GM15510 (cell line): ENCODE data around the gene MPP4.

Experiments
- POLR2A ChIP-seq: IDR thresholded peaks from 3 replicates; pipeline ENCODE4 v1.6.1; 2011; ENCODE audit warnings: borderline replicate concordance; ENCODE audit not compliant: insufficient read length; ENCODE audit errors: extremely low read depth

MPP4 gene

GRCh38 chr2:201698588-201699226, at the start of gene MPP4:
TSS of gene MPP4 (minus strand) at chr2:201698644. CDS start at chr2:201693954, 4,690 bp downstream.
- TF ChIP-seq POLR2A, result no peak

GRCh38 chr2:201746551-201746950, 48.1 kb upstream of the MPP4 start:
- no peak for TF ChIP-seq POLR2A

- TF ChIP-seq POLR2A, result no peak
Measured at GRCh38 chr2:201735486-201735885, 37.0 kb upstream of the MPP4 start.

GRCh38 chr2:201734111-201734510, 35.7 kb upstream of the MPP4 start:
- no peak for TF ChIP-seq POLR2A

GRCh38 chr2:201733544-201733943, 35.1 kb upstream of the MPP4 start:
- no peak for TF ChIP-seq POLR2A

- TF ChIP-seq POLR2A, result no peak
Measured at GRCh38 chr2:201730651-201731285, 32.3 kb upstream of the MPP4 start.

- no peak for TF ChIP-seq POLR2A
Measured at GRCh38 chr2:201715459-201715858, 17.0 kb upstream of the MPP4 start.

GRCh38 chr2:201712726-201713125, 14.3 kb upstream of the MPP4 start:
- TF ChIP-seq POLR2A, result no peak

GRCh38 chr2:201709747-201710146, 11.3 kb upstream of the MPP4 start:
- TF ChIP-seq POLR2A, result no peak

GRCh38 chr2:201709049-201709448, 10.6 kb upstream of the MPP4 start:
- no peak for TF ChIP-seq POLR2A

GRCh38 chr2:201707753-201708152, 9.3 kb upstream of the MPP4 start:
- TF ChIP-seq POLR2A, result no peak

GRCh38 chr2:201707142-201707541, 8.7 kb upstream of the MPP4 start:
- no peak for TF ChIP-seq POLR2A

GRCh38 chr2:201704536-201704935, 6.1 kb upstream of the MPP4 start:
- TF ChIP-seq POLR2A, result no peak

GRCh38 chr2:201701646-201702045, 3.2 kb upstream of the MPP4 start:
- TF ChIP-seq POLR2A, result no peak

- TF ChIP-seq POLR2A, result no peak
Measured at GRCh38 chr2:201699416-201699815, 972 bp upstream of the MPP4 start.

- TF ChIP-seq POLR2A, result no peak
Measured at GRCh38 chr2:201697899-201698298, 545 bp downstream of the MPP4 start.

- no peak for TF ChIP-seq POLR2A
Measured at GRCh38 chr2:201696151-201696659, 2.2 kb downstream of the MPP4 start.

- no peak for TF ChIP-seq POLR2A
Measured at GRCh38 chr2:201685156-201685555, 13.3 kb downstream of the MPP4 start.
